Panc1 (cell line): ENCODE measurements around the gene ANKRD66.

ENCODE experiments used
- CTCF ChIP-seq: fragments of 450-650 bp; IDR thresholded peaks from 2 replicates; pipeline ENCODE4 v1.5.1; 2017; ENCODE audit warnings: mild to moderate bottlenecking
- POLR2AphosphoS5 ChIP-seq: IDR thresholded peaks from 2 replicates; pipeline ENCODE4 v1.6.1; 2012; ENCODE audit warnings: mild to moderate bottlenecking, low read depth, low read length, moderate library complexity
- REST ChIP-seq, 2 experiments: IDR thresholded peaks; 2 replicates each; pipeline ENCODE4 v1.6.1; 2011 to 2012; ENCODE audit warnings: low read depth in 2 of 2, control low read depth in 1 of 2, low read length in 1 of 2, mild to moderate bottlenecking in 1 of 2, moderate library complexity in 1 of 2; ENCODE audit not compliant: insufficient read depth in 1 of 2
- SIN3A ChIP-seq: IDR thresholded peaks from 2 replicates; pipeline ENCODE4 v1.6.1; 2012; ENCODE audit warnings: low read depth, mild to moderate bottlenecking, low read length, moderate library complexity, borderline replicate concordance; ENCODE audit not compliant: insufficient read depth

GRCh38 chr6:46763466-46763865 is 16.7 kb downstream of the ANKRD66 start:
- TF ChIP-seq CTCF (no peak), POLR2AphosphoS5 (no peak), REST (IDR thresholded peaks at IDR 0.05; ENCODE audit: insufficient read depth in 1 of 2, low read depth in 2 of 2, low read length in 1 of 2) (no peak), SIN3A (no peak)
